GM10248 (cell line): ENCODE data around the gene DLG2.
"Not testable (repeated sequence)": the region's sequence is repeated elsewhere in the genome, so short reads cannot be mapped to it uniquely, and the experiment has no call there.

Experiments
- CTCF ChIA-PET: fragments of 300-600 bp; sonication (Branson Sonifier 250); formaldehyde crosslinking; extraction: SDS; loops from one replicate; lab custom pipeline; 2021; ENCODE audit warnings: antibody characterized with exemption; lab: Yijun Ruan, JAX
- POLR2A ChIA-PET: fragments of 350-650 bp; sonication (Branson Sonifier 250); formaldehyde crosslinking; extraction: SDS; loops from one replicate; lab custom pipeline; 2020; ENCODE audit warnings: antibody characterized with exemption; lab: Yijun Ruan, JAX
- DNase-seq: peaks from one replicate; pipeline ENCODE4 v3.0.0; 2012; ENCODE audit errors: extremely low spot score
- CTCF ChIP-seq: IDR thresholded peaks from 2 replicates; pipeline ENCODE4 v1.5.1; 2012; ENCODE audit warnings: mild to moderate bottlenecking, low read depth; ENCODE audit errors: extremely low read depth, missing control alignments, control extremely low read depth

DLG2 gene

GRCh38 chr11:85257837-85258236 is 369.3 kb downstream of the DLG2 start:
- TF ChIP-seq CTCF: no peak
- no peak for DNase-seq
- POLR2A ChIA-PET: no interaction called here
- CTCF ChIA-PET: interaction anchor here (0.7 to 1.2 kb wide), 2 partner anchors 11 to 18 kb away, joined by 3 read pairs; no protein-coding TSS in a partner anchor

GRCh38 chr11:85256433-85256832 is 370.7 kb downstream of the DLG2 start:
- ChIA-PET CTCF (interaction anchor here (1.2 to 1.5 kb wide), 2 partner anchors 8 to 20 kb away, joined by 3 to 4 read pairs; no protein-coding TSS in a partner anchor), POLR2A (no interaction called here)
- DNase-seq: no peak
- no peak for TF ChIP-seq CTCF

GRCh38 chr11:85249482-85249881 is 377.7 kb downstream of the DLG2 start:
- CTCF ChIA-PET: no interaction called here
- POLR2A ChIA-PET: no interaction called here
- TF ChIP-seq CTCF: no peak

GRCh38 chr11:85247797-85248196 is 379.3 kb downstream of the DLG2 start:
- ChIA-PET POLR2A (no interaction called here), CTCF (no interaction called here)
- TF ChIP-seq CTCF: no peak
- DNase-seq: no peak

More at GRCh38 chr11:85249482-85249881, 377.7 kb downstream of the DLG2 start:
- DNase-seq: no peak

- no peak for TF ChIP-seq CTCF
- DNase-seq: no peak
- ChIA-PET POLR2A (no interaction called here), CTCF (no interaction called here)
Observed at GRCh38 chr11:85238906-85239305, 388.2 kb downstream of the DLG2 start.

- DNase-seq, CTCF ChIA-PET, POLR2A ChIA-PET: not testable (repeated sequence)
Observed at GRCh38 chr11:85238038-85238437, 389.1 kb downstream of the DLG2 start.

- no peak for TF ChIP-seq CTCF
- ChIA-PET CTCF (no interaction called here), POLR2A (no interaction called here)
- DNase-seq: no peak
Observed at GRCh38 chr11:85236211-85236610, 390.9 kb downstream of the DLG2 start.
